NCI-H345 (cell line): Measurements from ENCODE around the gene TCL1B.
A peak's percentile ranks its signal among the peaks of the same experiment; 100 is the strongest.

Source experiments
- DNase-seq: peaks from one replicate; lab custom pipeline; 2025; lab: John Stamatoyannopoulos, UW

The TCL1B gene

GRCh38 chr14:95685978-95686922 lies at the start of gene TCL1B:
TCL1B (plus strand) TSS chr14:95686426; CDS start chr14:95686468, 42 bp downstream.
- no peak for DNase-seq

DNA sequence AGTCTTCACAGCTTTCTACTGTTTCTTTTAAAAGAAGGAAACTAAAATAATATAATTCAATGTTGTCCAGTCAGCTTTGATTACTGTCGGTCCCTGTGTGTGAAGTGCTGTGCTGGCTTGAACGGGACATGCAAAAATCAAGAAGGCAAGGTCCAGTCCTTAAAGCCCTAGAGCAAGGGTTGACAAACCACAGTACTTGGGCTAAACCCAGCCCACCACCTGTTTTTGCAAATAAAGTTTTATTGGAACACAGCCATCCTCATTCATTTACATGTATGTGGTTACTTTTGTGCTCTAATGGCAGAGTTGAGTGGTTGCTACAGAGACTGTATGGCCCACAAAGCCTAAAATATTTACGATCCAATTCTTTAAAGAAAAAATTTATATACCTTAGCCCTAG lies 41.2 kb upstream of the TCL1B start:
- DNase-seq = no peak

DNA sequence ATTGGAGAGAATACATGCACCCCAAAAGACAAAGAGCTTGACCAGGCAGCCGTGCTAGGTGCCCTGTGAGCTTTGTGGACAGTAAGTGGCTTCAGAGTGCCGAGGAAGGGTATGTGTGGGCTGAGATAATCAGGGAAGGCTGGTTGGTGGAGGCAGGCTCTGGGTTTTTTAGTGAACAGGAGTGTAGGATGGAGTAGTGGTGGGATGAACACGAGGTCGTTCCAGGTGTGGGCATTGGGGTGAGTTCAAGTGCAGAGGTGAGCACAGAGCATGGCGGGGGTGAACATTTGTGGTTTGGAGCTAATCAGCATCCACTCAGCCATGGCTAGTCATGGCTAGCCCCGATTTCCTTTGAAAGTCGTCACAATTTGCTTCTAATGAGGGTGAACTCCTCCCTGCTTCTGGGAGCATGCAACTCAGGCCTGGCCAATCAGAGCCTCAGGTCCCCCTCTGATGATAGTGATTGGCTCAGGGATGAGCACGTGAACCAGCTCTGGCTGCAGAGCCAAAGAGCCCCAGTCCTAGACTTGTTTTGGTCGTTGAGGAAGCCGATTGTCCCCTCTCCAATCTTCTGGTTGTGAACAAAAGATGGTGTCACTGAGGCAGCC lies 40.7 kb upstream of the TCL1B start:
- no peak for DNase-seq

DNA sequence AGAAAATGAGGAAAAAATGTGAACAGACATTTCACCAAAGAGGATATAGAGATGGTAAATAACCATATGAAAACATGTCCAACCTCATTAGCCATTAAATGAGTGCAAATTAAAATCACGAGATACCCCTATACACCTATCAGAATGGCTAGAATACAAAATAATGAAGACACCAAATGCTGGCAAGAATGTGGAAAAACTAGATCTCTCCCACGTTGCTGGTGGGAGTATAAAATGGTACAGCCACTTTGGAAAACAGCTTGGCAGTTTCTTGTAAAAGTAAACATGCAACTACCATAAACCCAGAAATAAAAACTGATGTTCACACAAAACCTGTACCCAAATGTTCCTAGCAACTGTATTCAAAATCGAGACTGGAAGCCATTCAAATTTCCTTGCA lies 38.3 kb upstream of the TCL1B start:
- no peak for DNase-seq

- peak; percentile 94 for DNase-seq
Observed at GRCh38 chr14:95649230-95649629, 37.0 kb upstream of the TCL1B start.

GRCh38 chr14:95651028-95651427 lies 35.2 kb upstream of the TCL1B start:
- DNase-seq = no peak

- DNase-seq = no peak
Observed at GRCh38 chr14:95651821-95652583, 34.2 kb upstream of the TCL1B start.

DNA sequence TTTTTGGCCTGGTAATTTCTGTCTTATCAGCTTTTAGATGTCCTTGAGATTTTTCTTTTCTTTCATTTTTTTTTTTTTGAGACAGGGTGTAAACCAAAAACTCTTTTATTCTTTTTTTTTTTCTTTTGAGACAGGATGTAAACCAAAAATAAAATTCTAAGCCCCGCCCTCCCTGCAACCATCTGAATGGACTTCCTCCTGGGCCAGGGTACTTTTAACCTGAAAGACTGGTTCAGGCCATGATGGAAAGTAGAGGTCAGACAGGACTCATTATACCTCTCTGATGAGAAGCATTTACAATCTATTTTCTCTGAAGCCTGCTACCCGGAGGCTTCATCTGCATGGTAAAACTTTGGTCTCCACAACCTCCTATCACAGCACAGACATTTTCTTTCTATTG lies 33.5 kb upstream of the TCL1B start:
- DNase-seq = no peak

DNA sequence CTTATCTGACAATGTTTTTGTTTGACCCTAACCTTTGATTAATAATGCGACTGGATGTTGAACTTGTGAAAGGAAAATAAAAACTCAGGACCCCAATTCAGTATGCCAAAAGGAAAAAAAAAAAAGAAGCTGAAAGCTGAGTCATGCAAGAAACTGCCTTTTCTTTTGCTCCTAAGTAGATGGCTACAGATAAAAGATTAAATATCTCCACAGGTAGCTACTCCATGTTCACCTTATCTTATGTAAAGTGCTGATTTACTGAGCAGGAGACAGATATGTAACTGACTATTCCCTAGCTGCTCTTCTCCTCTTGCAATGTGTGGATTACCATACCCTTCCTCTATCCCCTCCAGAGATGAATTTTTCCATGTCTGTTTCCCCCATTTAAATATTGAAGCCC lies 30.8 kb upstream of the TCL1B start:
- DNase-seq = no peak

DNA sequence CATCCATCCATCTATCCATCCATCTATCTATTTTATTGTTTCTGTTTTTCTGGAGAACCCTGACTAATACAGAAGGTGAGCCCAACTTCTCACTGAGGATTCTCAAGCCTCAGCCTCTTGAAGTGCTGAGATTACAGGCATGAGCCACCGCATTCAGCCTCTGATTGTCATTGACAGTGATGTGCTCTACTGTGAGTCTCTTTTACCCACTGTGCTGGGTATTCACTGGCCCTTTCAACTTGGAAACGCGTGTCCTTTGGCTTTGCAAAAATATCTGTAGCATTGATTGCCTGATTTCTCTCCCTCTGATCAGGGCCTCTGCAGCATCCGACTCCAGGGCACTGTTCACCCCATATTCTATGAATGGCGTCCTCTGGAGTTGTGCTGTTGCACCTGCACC lies 29.6 kb upstream of the TCL1B start:
- no peak for DNase-seq

DNA sequence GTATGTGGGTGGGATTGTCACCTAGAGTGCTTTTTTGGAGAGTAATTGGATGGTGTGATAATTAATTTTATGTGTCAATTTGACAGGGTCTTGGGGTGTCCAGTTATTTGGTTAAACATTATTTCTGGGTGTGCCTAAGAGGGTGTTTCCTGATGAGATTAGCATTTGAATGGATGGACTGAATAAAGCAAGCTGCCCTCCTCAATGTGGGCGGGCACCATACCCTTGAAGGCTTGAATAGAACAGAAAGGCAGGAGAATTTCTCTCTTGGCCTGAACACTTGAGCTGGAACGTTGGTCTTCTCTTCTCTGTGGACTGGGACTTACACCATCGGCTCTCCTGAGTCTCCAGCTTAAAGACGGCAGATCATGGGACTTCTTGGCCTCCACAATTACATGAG lies 28.8 kb upstream of the TCL1B start:
- DNase-seq = no peak

DNA sequence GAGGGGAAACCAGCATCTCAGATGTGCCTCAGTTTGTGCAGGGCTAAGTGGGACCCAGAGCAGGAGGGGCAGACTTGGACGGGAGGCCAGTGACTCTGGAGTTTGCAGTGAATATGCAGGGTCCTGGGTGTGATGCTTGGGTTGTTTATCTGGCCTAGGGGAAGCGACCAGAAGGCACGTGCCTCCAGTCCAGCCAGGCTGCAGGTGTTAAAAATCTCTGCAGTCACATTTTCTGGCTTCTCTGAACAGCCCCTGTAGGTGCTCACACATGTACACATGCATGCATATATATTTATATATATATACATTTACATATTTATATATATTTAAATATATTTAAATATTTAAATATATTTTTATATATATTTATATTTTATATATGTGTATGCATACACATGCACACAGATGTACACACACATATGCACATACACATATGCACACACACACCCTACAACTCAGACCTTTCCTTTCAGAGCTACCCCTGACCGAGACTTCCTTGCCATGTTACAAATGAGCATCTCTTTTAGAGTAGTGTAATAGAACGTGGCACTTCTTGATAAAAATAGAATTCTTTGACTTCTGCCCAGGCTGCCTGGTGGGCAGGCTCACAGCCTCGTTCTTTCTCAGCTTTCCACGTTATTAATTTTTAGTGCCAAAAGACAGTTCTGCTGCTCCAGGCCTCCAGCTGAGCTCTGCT lies 26.8 kb upstream of the TCL1B start:
- DNase-seq = no peak

GRCh38 chr14:95659990-95660385 lies 26.2 kb upstream of the TCL1B start:
- no peak for DNase-seq

DNA sequence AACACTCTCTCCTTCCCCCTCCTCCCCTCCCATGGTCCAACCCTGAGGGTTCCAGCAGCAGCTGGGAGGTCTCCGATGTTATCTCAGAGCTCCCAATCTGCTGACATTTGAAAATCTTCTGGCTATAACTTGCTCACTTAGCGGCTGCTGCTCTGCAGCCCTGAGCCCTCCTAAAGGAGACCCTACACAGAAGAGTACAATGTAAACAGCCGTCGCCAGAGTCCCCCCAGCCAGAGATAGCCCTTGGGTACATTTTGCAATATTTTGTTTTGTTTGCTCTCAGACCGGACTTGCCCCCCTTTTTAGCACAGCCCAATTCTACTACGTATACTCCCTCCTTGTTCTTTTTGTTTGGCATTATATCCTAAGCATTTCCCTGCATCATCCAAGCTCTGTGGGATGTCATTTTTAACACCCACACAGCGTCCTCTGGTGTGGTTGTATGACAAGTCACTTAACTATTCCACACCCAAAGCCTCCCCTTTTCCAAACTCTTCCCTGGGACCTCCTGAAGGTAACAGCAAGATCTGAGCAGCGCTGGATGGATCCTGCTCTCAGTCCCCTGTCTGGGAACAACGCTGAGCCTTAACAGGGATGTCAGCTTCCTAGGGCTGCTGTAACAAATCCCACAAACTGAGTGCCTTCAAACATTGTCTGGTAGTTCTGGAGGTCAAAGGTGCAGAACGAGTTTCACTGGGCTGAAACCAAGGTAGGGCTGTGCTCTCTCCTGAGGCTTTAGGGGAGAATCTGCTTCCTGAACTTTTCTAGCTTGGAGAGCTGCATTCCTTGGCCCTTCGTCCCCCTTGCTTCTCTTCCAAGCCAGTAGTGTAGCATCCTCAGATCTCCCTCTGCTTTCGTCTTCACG lies 25.3 kb upstream of the TCL1B start:
- no peak for DNase-seq

DNA sequence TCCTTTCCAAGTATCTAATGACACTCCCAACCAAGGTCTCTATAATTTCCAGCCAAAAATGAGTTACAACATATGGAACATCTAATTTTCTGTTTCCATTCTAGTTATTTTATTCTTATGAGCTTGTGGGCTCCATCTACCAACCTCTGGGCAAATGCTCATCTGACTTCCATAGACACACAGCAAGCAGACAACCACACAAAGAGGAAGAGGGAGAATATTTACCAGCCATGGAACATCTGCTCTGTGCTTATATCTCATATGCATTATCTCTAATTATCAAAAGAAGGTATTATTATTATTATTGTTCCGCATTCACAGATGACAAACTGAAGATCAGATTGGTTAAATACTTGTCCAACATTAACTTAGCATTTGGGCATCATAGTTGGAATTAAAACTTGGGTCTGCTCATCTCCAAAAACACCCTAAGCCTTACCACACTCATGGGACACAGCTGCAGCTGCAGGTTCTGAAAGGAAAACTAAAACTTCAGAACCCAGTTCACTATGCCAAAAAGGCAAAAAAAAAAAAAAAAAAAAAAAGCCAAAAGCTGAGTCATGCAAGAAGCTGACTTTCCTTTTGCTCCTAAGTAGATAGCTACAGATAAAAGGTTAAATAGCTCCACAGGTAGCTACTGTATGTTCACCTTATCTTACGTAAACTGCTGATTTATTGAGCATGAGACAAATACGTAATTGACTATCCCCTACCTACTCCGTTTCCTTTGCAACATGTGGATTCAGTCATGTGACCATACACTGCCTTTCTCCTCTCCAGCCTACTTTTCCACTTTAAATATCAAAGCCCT lies 23.6 kb upstream of the TCL1B start:
- peak; percentile 20 for DNase-seq

DNA sequence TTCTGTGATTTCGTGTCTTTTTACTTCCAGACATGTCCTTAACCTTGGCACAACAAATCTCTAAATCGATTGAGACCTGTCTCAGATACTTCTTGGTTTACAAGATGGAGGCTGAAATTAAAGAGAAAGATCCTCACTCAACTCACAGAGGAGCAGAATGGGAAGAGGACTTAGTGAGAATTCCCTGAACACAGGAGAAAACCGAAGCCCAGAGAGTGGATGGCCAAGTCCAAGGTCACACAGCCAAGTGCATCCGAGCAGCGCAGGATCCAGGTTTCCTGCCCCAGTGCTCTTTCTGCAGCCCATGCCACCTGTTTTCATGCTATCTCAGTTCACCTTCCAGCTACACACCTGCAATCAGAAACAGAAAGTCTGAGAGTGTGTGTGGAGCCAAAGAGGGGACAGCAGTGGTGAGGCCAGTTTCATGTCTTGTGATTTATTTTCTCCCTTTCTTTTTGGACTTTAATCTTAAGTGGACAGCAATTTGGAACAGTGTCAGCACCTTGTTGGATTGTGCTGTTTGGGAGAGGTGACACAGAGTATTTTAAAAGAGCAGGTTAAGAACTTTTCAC lies 22.9 kb upstream of the TCL1B start:
- no peak for DNase-seq

DNA sequence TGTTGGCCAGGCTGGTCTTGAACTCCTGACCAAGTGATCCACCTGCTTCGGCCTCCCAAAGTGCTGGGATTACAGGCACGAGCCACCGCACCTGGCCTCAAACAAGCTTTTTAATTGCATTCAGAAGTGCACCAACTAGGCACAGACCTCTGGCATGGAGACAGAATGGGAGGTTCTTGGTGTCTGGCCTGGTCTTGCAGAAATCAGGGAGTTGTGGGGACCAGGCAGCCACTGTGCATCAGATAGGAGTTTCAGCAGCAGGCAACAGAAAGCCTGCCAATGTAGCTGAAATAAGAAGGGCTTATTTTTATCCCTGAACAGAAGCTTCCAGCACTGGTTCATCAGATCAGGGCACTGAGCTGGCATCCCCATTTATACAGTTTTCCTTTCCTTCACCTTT lies 22.2 kb upstream of the TCL1B start:
- peak; percentile 85 for DNase-seq

DNA sequence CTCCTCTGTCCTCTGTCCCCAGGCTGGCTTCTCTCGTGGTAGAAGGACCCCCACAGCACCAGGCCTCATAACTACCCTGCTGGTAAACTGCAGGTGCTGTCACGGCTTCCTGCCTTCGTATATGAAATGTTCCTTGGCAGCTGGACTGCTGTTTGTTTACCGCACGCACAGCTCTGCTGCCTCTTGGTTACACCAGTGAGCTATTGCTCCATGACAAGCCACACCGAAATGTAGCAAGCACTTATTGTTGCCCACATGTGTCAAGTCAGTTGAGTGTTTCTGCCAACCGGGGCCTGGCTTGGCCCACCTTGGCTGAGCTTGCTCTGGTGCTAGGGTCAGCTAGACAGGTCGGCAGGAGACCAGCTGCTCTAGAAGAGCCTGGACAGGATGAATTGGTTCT lies 21.7 kb upstream of the TCL1B start:
- DNase-seq = peak; percentile 95

DNA sequence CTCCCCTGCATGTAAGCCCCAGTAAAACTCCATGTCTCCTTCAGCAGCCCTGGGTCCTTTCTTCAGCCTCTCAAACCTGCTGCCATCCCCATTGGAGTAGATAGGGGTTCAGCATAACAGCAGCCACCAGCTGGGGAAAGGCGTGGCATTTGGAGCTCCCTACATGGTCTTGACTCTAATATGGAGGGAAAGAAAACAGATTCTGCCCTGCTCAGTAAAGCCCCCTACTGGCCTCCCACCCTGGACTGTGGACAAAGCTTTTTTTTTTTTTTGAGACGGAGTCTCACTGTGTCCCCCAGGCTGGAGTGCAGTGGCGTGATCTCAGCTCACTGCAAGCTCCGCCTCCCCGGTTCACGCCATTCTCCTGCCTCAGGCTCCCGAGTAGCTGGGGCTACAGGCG lies 20.7 kb upstream of the TCL1B start:
- peak; percentile 15 for DNase-seq

DNA sequence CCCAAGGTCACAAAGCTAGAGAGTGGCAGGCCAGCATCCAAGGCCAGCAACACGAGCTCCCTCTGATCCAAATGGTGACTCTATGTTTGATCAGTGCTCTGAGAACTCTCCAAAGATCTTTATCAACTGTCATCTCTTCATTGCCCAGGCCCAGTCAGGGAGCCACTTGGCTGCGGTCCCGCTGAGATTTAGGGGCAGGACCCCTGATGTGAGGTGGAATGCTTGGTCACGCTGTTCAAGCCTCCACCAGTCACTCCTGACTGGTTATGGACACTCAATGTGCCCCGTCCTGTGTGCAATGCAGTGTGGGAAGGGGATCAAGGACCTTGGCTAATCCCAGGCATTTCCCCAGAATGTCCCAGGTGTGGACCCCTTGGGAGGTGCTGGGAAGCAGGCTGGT lies 19.8 kb upstream of the TCL1B start:
- DNase-seq = peak; percentile 42
